Esophagus squamous epithelium (tissue), 5 donors: ENCODE measurements around the gene GPR156. TPM values are rescaled to one million over a fixed set of nuclear protein-coding genes. Genes with fewer than 3 reads are reported as not detected.

Experiments
- DNase-seq: peaks from one replicate; lab custom pipeline; 2025; lab: John Stamatoyannopoulos, UW
- H3K27ac ChIP-seq, 4 donors: fragments of 200-600 bp; sonication (generic); one replicate each; pipeline ENCODE4 v1.5.1; 2016 to 2019; ENCODE audit warnings: mild to moderate bottlenecking in 1 of 4
- H3K27me3 ChIP-seq, 4 donors: fragments of 200-600 bp; sonication (generic); 1 replicate in 3 of 4; 2 replicates in 1 of 4; pipeline versions ENCODE4 v1.5.1 to v1.6.0; 2017 to 2021; ENCODE audit warnings: antibody characterized with exemption in 1 of 4
- H3K36me3 ChIP-seq, 3 donors: fragments of 200-600 bp; sonication (generic); one replicate each; pipeline ENCODE4 v1.5.1; 2016 to 2019
- H3K4me1 ChIP-seq, 3 donors: fragments of 200-600 bp; sonication (generic); one replicate each; pipeline ENCODE4 v1.5.1; 2017 to 2019
- H3K4me3 ChIP-seq, 4 donors: fragments of 200-600 bp; sonication (generic); 1 replicate in 3 of 4; 2 replicates in 1 of 4; pipeline ENCODE4 v1.5.1; 2016 to 2019; ENCODE audit warnings: mild to moderate bottlenecking in 2 of 4, moderate library complexity in 1 of 4
- H3K9me3 ChIP-seq, 3 donors: fragments of 200-600 bp; sonication (generic); one replicate each; pipeline ENCODE4 v1.5.1; 2016 to 2019
- POLR2A ChIP-seq, 4 donors: fragments of 450-650 bp; IDR thresholded peaks; one replicate each; pipeline ENCODE4 v1.6.1; 2017; ENCODE audit warnings: antibody characterized with exemption in 4 of 4, mild to moderate bottlenecking in 4 of 4, moderate library complexity in 3 of 4
- WGBS, 2 donors: methylation state at CpG; one replicate each; pipeline ENCODE4 v1.1.5; 2018; 5-methylcytosine and 5-hydroxymethylcytosine counted together
- intact Hi-C: fragments of 100-400 bp; cut with DNase I; formaldehyde crosslinking; loops from one replicate; pipeline ENCODE4 v1.15.0; 2022
- total RNA-seq, 4 donors: library from RNA; depleted of rRNA; stranded (reverse); fragments of >200 nt; gene quantifications; one replicate each; pipeline ENCODE4 v1.1.0, GENCODE V29; 2016
- TF ChIP-seq, protein P1 (sequence below), 6 experiments: fragments of 450-650 bp in 4 of 6; fragments of 200-600 bp in 2 of 6; sonication (generic) in 2 of 6; IDR thresholded peaks; one replicate each; pipeline ENCODE4 v1.5.1; 2016 to 2019; ENCODE audit warnings: antibody characterized with exemption in 6 of 6, mild to moderate bottlenecking in 4 of 6, moderate library complexity in 4 of 6
- donor health status: DM: yes; HTN: yes; CAD: no.

The GPR156 gene
- total RNA-seq, 4 donors from 2014 or later, result 0.19 to 0.94 (median 0.57) TPM; not detected in 1

DNA sequence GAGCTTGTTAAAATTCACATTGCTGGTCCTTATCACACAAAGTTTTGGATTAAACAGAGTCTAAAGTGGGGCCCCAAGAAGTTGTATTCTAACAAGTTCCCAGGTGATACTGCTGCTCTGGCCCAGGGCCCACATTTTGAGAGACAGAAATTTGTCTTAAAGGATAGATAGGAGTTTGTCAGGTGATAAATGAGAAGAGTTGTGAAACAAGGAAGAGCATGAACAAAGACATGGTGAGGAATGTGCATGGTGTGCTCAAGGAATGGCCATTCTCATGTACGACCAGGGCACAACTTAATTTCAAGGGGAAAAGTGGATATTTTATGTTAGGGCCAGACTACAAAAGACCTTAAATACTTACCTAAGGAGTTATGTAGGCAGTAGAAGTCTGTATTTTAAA, 75.6 kb downstream of the GPR156 start:
- intact Hi-C loops, result no loop called here
- H3K4me1 ChIP-seq, result no peaks in the 10 kb centered on the region
- H3K27ac ChIP-seq, result no peak overlapping the region
- H3K27me3 ChIP-seq, result no peaks in the 10 kb centered on the region
- 68 to 78% methylated on average over 1 of the region's 1 CpG for WGBS, 2 donors
- DNase-seq, result no peak
- no peaks in the 10 kb centered on the region for H3K9me3 ChIP-seq
- H3K36me3 ChIP-seq, result no peaks in the 10 kb centered on the region
- TF ChIP-seq, protein P1, sequence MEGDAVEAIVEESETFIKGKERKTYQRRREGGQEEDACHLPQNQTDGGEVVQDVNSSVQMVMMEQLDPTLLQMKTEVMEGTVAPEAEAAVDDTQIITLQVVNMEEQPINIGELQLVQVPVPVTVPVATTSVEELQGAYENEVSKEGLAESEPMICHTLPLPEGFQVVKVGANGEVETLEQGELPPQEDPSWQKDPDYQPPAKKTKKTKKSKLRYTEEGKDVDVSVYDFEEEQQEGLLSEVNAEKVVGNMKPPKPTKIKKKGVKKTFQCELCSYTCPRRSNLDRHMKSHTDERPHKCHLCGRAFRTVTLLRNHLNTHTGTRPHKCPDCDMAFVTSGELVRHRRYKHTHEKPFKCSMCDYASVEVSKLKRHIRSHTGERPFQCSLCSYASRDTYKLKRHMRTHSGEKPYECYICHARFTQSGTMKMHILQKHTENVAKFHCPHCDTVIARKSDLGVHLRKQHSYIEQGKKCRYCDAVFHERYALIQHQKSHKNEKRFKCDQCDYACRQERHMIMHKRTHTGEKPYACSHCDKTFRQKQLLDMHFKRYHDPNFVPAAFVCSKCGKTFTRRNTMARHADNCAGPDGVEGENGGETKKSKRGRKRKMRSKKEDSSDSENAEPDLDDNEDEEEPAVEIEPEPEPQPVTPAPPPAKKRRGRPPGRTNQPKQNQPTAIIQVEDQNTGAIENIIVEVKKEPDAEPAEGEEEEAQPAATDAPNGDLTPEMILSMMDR (IDR thresholded peaks at IDR 0.05), result no peak
- no peak for TF ChIP-seq POLR2A (IDR thresholded peaks at IDR 0.05)
- no peak overlapping the region for H3K4me3 ChIP-seq

DNA sequence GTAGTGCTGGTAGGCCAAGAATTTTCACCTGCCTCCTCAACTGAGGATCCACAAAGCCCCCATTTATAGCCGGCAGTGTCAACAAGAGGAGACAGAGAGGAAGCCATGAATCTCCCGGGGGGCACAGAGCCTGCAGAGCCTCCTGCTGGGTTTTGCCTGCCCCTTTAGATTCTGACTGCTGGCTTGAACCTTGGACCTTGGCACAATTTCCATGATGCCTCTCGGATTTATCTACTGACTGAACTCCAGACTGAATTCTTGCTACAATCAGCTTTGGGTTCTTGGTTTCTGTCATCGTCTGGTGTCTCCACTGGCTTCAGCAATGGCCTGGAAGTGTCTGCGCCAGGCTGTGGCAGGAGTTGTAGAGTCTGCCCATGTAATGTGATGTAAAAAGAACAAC, 80.7 kb downstream of the GPR156 start:
- WGBS, 2 donors, result 87 to 95% methylated on average over 4 of the region's 5 CpGs
- intact Hi-C loops, result no loop called here
- no peak overlapping the region for H3K27ac ChIP-seq
- no peaks in the 10 kb centered on the region for H3K9me3 ChIP-seq
- no peaks in the 10 kb centered on the region for H3K36me3 ChIP-seq
- no peak for DNase-seq
- no peak overlapping the region for H3K4me3 ChIP-seq
- H3K4me1 ChIP-seq, result peaks cover 0 to 14% (median 5%) of the 10 kb centered on the region in 3 donors
- H3K27me3 ChIP-seq, result no peaks in the 10 kb centered on the region
- TF ChIP-seq, protein P1 (IDR thresholded peaks at IDR 0.05), result no peak
- TF ChIP-seq POLR2A (IDR thresholded peaks at IDR 0.05), result no peak

DNA sequence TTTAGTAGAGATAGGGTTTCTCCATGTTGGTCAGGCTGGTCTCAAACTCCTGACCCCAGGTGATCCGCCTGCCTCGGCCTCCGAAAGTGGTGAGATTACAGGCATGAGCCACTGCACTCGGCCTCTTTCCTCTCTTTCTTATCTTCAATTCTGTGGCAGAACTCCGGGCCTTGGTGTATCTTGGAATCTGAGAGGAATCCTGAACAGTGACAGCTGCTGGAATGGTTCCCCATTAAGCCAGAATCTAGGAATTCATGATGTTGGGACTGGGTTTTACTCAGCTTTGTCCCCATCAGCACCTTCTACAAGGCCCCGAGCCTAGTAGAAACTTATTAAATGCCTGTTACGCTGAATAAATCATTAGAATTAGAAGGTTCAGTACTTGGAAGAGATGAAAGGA, 81.4 kb downstream of the GPR156 start:
- intact Hi-C loops, result no loop called here
- no peak for TF ChIP-seq POLR2A (IDR thresholded peaks at IDR 0.05)
- TF ChIP-seq, protein P1 (IDR thresholded peaks at IDR 0.05), result no peak
- Histone ChIP-seq H3K9me3 (no peaks in the 10 kb centered on the region), H3K27me3 (no peaks in the 10 kb centered on the region), H3K36me3 (no peaks in the 10 kb centered on the region), H3K4me1 (peaks cover 0 to 14% (median 5%) of the 10 kb centered on the region in 3 donors), H3K27ac (no peak overlapping the region), H3K4me3 (no peak overlapping the region)
- DNase-seq, result no peak
- WGBS, 2 donors, result 89 to 96% methylated on average over 7 of the region's 7 CpGs

DNA sequence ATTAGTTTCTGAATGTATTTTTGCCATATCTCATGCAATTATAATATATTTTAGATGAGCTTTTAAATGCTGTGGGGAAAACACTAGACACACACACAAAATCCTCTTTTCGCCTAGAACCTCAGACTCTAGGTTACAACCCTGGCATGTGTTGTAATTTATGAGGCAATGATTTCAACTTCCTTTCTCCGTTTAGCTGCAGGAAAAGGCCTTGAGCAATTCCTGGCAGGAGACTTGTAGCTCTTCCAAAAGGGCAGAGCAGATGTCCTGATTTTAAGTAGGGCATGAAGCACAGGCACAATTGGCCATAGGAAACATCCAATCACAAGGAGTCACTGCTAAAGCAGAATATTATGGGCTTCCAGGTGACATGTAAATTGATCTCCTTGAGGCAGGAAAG, 82.0 kb downstream of the GPR156 start:
- no peaks in the 10 kb centered on the region for H3K36me3 ChIP-seq
- peak overlapping the region in 1 of 4 donors; percentile 28 for H3K27ac ChIP-seq
- DNase-seq, result no peak
- no peaks in the 10 kb centered on the region for H3K9me3 ChIP-seq
- peaks cover 0 to 14% (median 5%) of the 10 kb centered on the region in 3 donors for H3K4me1 ChIP-seq
- TF ChIP-seq, protein P1 (IDR thresholded peaks at IDR 0.05), result no peak
- no peak for TF ChIP-seq POLR2A (IDR thresholded peaks at IDR 0.05)
- 16 to 19% methylated on average over 2 of the region's 2 CpGs for WGBS, 2 donors
- no peak overlapping the region for H3K4me3 ChIP-seq
- intact Hi-C loops, result no loop called here
- H3K27me3 ChIP-seq, result no peaks in the 10 kb centered on the region

DNA sequence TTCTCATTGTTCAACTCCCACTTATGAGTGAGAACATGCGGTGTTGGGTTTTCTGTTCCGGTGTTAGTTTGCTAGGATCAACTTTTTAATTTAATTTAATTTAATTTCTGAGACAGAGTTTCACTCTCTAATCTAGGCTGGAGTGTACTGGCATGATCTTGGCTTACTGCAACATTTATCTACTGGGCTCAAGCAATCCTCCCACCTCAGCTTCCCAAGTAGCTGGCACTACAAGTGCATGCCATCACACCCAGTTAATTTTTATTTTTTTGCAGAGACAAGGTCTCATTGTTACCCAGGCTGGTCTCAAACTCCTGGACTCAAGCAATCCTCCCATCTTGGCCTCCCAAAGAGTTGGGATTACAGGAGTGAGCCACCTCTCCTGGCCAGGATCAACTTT, 82.7 kb downstream of the GPR156 start:
- whole genome bisulfite sequencing, 2 donors, result 88 to 100% methylated on average over 2 of the region's 2 CpGs
- H3K4me1 ChIP-seq, result peaks cover 0 to 14% (median 5%) of the 10 kb centered on the region in 3 donors
- no peak for DNase-seq

More for the DNA sequence above, 82.7 kb downstream of the GPR156 start:
- TF ChIP-seq, protein P1 (IDR thresholded peaks at IDR 0.05), result no peak
- TF ChIP-seq POLR2A (IDR thresholded peaks at IDR 0.05), result no peak
- Histone ChIP-seq H3K27me3 (no peaks in the 10 kb centered on the region), H3K4me3 (no peak overlapping the region), H3K9me3 (no peaks in the 10 kb centered on the region), H3K27ac (no peak overlapping the region), H3K36me3 (no peaks in the 10 kb centered on the region)
- intact Hi-C loops, result no loop called here
